Lower leg skin (tissue), 4 donors: ENCODE data around the gene NUMB. TPM values are rescaled to one million over a fixed set of nuclear protein-coding genes. Genes with fewer than 3 reads are reported as not detected.

Experiments used
- DNase-seq, 2 donors: peaks; one replicate each; pipeline ENCODE4 v3.0.0-alpha.2; 2019; ENCODE audit warnings: low spot score in 2 of 2
- H3K4me3 ChIP-seq: fragments of 200-600 bp; sonication (generic); 2 replicates; pipeline ENCODE4 v1.5.1; 2017; ENCODE audit warnings: mild to moderate bottlenecking, low read depth; ENCODE audit not compliant: poor library complexity, severe bottlenecking
- CTCF ChIP-seq, 3 donors: fragments of 450-650 bp; IDR thresholded peaks; one replicate each; pipeline ENCODE4 v1.5.1; 2016; ENCODE audit warnings: antibody characterized with exemption in 3 of 3, mild to moderate bottlenecking in 3 of 3, moderate library complexity in 2 of 3
- POLR2A ChIP-seq, 2 donors: fragments of 450-650 bp; IDR thresholded peaks; one replicate each; pipeline ENCODE4 v1.6.1; 2016 to 2017; ENCODE audit warnings: antibody characterized with exemption in 2 of 2, mild to moderate bottlenecking in 1 of 2, moderate library complexity in 1 of 2
- WGBS, 2 donors: methylation state at CpG; one replicate each; pipeline ENCODE4 v1.1.5; 2018; 5-methylcytosine and 5-hydroxymethylcytosine counted together
- intact Hi-C: fragments of 100-400 bp; cut with DNase I; formaldehyde crosslinking; loops from one replicate; pipeline ENCODE4 v1.15.0; 2023; ENCODE audit warnings: low total_unique reads
- total RNA-seq, 4 donors: library from RNA; depleted of rRNA; stranded (reverse); fragments of >200 nt; gene quantifications; one replicate each; pipeline ENCODE4 v1.1.0, GENCODE V29; 2016

The NUMB gene
- total RNA-seq, 4 donors from 2014 or later = 30.3 to 69.0 (median 43.2) TPM

- intact Hi-C loops = no loop called here
- WGBS, 2 donors = 82 to 89% methylated on average over 4 of the region's 4 CpGs
- no peak overlapping the region for H3K4me3 ChIP-seq
- no peak for DNase-seq
- TF ChIP-seq POLR2A (IDR thresholded peaks at IDR 0.05) = no peak
These were observed 168.1 kb downstream of the NUMB start for GRCh38 chr14:73290279-73290678.

GRCh38 chr14:73289729-73290128, 168.6 kb downstream of the NUMB start:
- TF ChIP-seq CTCF (IDR thresholded peaks at IDR 0.05) = no peak
- TF ChIP-seq POLR2A (IDR thresholded peaks at IDR 0.05) = no peak
- DNase-seq = no peak
- WGBS, 2 donors = 64 to 72% methylated on average over 3 of the region's 3 CpGs
- intact Hi-C loops = no loop called here
- no peak overlapping the region for H3K4me3 ChIP-seq

GRCh38 chr14:73289308-73289707, 169.0 kb downstream of the NUMB start:
- DNase-seq = no peak
- WGBS, 2 donors = 67 to 74% methylated on average over 3 of the region's 3 CpGs
- no peak overlapping the region for H3K4me3 ChIP-seq
- no peak for TF ChIP-seq CTCF (IDR thresholded peaks at IDR 0.05)
- no peak for TF ChIP-seq POLR2A (IDR thresholded peaks at IDR 0.05)
- intact Hi-C loops = no loop called here

GRCh38 chr14:73287071-73287470, 171.3 kb downstream of the NUMB start:
- no peak for TF ChIP-seq CTCF (IDR thresholded peaks at IDR 0.05)
- TF ChIP-seq POLR2A (IDR thresholded peaks at IDR 0.05) = no peak
- intact Hi-C loops = no loop called here
- H3K4me3 ChIP-seq = no peak overlapping the region
- 87 to 93% methylated on average over 5 of the region's 5 CpGs for whole genome bisulfite sequencing, 2 donors
- DNase-seq = no peak

- no peak overlapping the region for H3K4me3 ChIP-seq
- intact Hi-C loops = no loop called here
- 90 to 100% methylated on average over 2 of the region's 2 CpGs for WGBS, 2 donors
These were observed 171.7 kb downstream of the NUMB start for GRCh38 chr14:73286598-73286997.

GRCh38 chr14:73285979-73286378, 172.4 kb downstream of the NUMB start:
- WGBS, 2 donors = 96 to 97% methylated on average over 1 of the region's 1 CpG
- no peak for DNase-seq
- no peak overlapping the region for H3K4me3 ChIP-seq
- intact Hi-C loops = no loop called here
- TF ChIP-seq POLR2A (IDR thresholded peaks at IDR 0.05) = no peak
- no peak for TF ChIP-seq CTCF (IDR thresholded peaks at IDR 0.05)

More at GRCh38 chr14:73286598-73286997, 171.7 kb downstream of the NUMB start:
- TF ChIP-seq POLR2A (IDR thresholded peaks at IDR 0.05) = no peak
- TF ChIP-seq CTCF (IDR thresholded peaks at IDR 0.05) = no peak
- DNase-seq = no peak
